A549 (cell line): ENCODE results near the gene QRICH1. TPM values are rescaled to one million over a fixed set of nuclear protein-coding genes. Genes with fewer than 3 reads are reported as not detected.

ENCODE experiments used
- ATAC-seq, 2 experiments: fragments of 200-7000 bp in 1 of 2; fragments of >200 bp in 1 of 2; cut with Nextera tagmentation in 1 of 2; cut with Tn5 transposase in 1 of 2; 3 replicates each; pipeline versions ENCODE4 v1.8.0 to v1.9.1; 2018 to 2020; ENCODE audit warnings: mild to moderate bottlenecking in 1 of 2, moderate library complexity in 1 of 2
- CTCF ChIA-PET: fragments of 300-600 bp; sonication (Branson Sonifier 250); formaldehyde crosslinking; extraction: SDS; loops from one replicate; lab custom pipeline; 2021; ENCODE audit warnings: antibody characterized with exemption, inconsistent platforms; lab: Yijun Ruan, JAX
- POLR2A ChIA-PET: fragments of 350-600 bp; formaldehyde crosslinking; extraction: SDS; loops from one replicate; lab custom pipeline; 2021; ENCODE audit warnings: antibody characterized with exemption, inconsistent platforms; lab: Yijun Ruan, JAX
- DNase-seq, 2 experiments: peaks; one replicate each; pipeline versions ENCODE4 v3.0.0 to v3.0.0-alpha.2; 2011 to 2016; ENCODE audit warnings: low read depth in 1 of 2, low spot score in 1 of 2
- FAIRE-seq: peaks from 2 replicates; lab custom pipeline; 2011; peaks lifted over from hg19 to GRCh38; lab: Jason Lieb, UNC
- H3K27ac ChIP-seq, 2 experiments: fragments of >200 bp; sonication (Bioruptor Twin); formaldehyde crosslinking; 3 replicates each; pipeline ENCODE4 v1.5.1; 2016 to 2017
- H3K4me1 ChIP-seq: fragments of >200 bp; sonication (Bioruptor Twin); formaldehyde crosslinking; 3 replicates; pipeline ENCODE4 v1.6.1; 2016
- H3K4me2 ChIP-seq: fragments of >200 bp; sonication (Bioruptor Twin); formaldehyde crosslinking; 3 replicates; pipeline ENCODE4 v1.6.1; 2016
- H3K4me3 ChIP-seq: fragments of >200 bp; sonication (Bioruptor Twin); formaldehyde crosslinking; 3 replicates; pipeline ENCODE4 v1.5.1; 2016
- H3K9me3 ChIP-seq: fragments of >200 bp; sonication (Bioruptor Twin); formaldehyde crosslinking; 3 replicates; pipeline ENCODE4 v1.6.1; 2016
- CHD2 ChIP-seq: fragments of 150-350 bp; IDR thresholded peaks from 2 replicates; pipeline ENCODE4 v1.6.1; 2014; ENCODE audit warnings: low read length; ENCODE audit not compliant: partially characterized antibody
- EHMT2 ChIP-seq: fragments of 200-600 bp; sonication (generic); IDR thresholded peaks from 2 replicates; pipeline ENCODE4 v1.6.1; 2016; ENCODE audit warnings: antibody characterized with exemption, low read depth, mild to moderate bottlenecking, moderate library complexity
- ELK1 ChIP-seq: fragments of 150-350 bp; IDR thresholded peaks from 2 replicates; pipeline ENCODE4 v1.6.1; 2014; ENCODE audit warnings: low read depth, mild to moderate bottlenecking, low read length
- ESRRA ChIP-seq: fragments of 150-350 bp; IDR thresholded peaks from 2 replicates; pipeline ENCODE4 v1.6.1; 2014; ENCODE audit warnings: mild to moderate bottlenecking, low read length, borderline replicate concordance
- FOSB ChIP-seq: fragments of 250-450 bp; sonication (Bioruptor Pico); IDR thresholded peaks from 2 replicates; pipeline ENCODE4 v1.5.0; 2020; ENCODE audit warnings: mild to moderate bottlenecking, moderate library complexity
- FOSL2 ChIP-seq, 2 experiments: fragments of 450-650 bp in 1 of 2; fragments of >200 bp in 1 of 2; sonication (Bioruptor Twin) in 1 of 2; formaldehyde crosslinking; IDR thresholded peaks; 2 replicates each; pipeline versions ENCODE4 v1.5.0 to v1.6.1; 2016 to 2020; ENCODE audit warnings: mild to moderate bottlenecking in 1 of 2, moderate library complexity in 1 of 2
- GATA3 ChIP-seq: IDR thresholded peaks from 2 replicates; pipeline ENCODE4 v1.6.1; 2012; ENCODE audit warnings: borderline replicate concordance
- HDAC2 ChIP-seq: fragments of 200-600 bp; sonication (generic); IDR thresholded peaks from 2 replicates; pipeline ENCODE4 v1.6.1; 2016
- HOXB13 ChIP-seq: fragments of 250-450 bp; sonication (Bioruptor Pico); IDR thresholded peaks from 2 replicates; pipeline ENCODE4 v1.5.0; 2020; ENCODE audit warnings: low read depth, mild to moderate bottlenecking, moderate library complexity
- KDM5A ChIP-seq: fragments of 200-600 bp; sonication (generic); IDR thresholded peaks from 2 replicates; pipeline ENCODE4 v1.6.1; 2016; ENCODE audit warnings: antibody characterized with exemption, mild to moderate bottlenecking
- NFE2L2 ChIP-seq: fragments of 150-350 bp; conservative IDR thresholded peaks from 2 replicates; pipeline ENCODE4 v1.6.1; 2014; ENCODE audit warnings: low read length
- PHF8 ChIP-seq: fragments of 200-600 bp; sonication (generic); IDR thresholded peaks from 2 replicates; pipeline ENCODE4 v1.6.1; 2016; ENCODE audit warnings: low read depth, mild to moderate bottlenecking, antibody characterized with exemption, moderate library complexity, borderline replicate concordance
- POLR2A ChIP-seq: IDR thresholded peaks from 2 replicates; pipeline ENCODE4 v1.6.1; 2012; ENCODE audit warnings: mild to moderate bottlenecking, low read length
- RAD21 ChIP-seq, 2 experiments: fragments of >200 bp in 1 of 2; sonication (Bioruptor Twin) in 1 of 2; formaldehyde crosslinking in 1 of 2; IDR thresholded peaks in 1 of 2; conservative IDR thresholded peaks in 1 of 2; 2 replicates in 1 of 2; 3 replicates in 1 of 2; pipeline ENCODE4 v1.6.1; 2012 to 2018; ENCODE audit warnings: inconsistent platforms in 1 of 2
- RARB ChIP-seq: fragments of 250-450 bp; sonication (Bioruptor Pico); IDR thresholded peaks from 2 replicates; pipeline ENCODE4 v1.8.0; 2021; ENCODE audit warnings: mild to moderate bottlenecking, moderate library complexity
- REST ChIP-seq: fragments of 200-600 bp; sonication (generic); IDR thresholded peaks from 2 replicates; pipeline ENCODE4 v1.6.1; 2016; ENCODE audit warnings: antibody characterized with exemption, mild to moderate bottlenecking, moderate library complexity
- TP53 ChIP-seq: fragments of 250-450 bp; sonication (Bioruptor Pico); IDR thresholded peaks from 2 replicates; pipeline ENCODE4 v1.5.0; 2021; ENCODE audit warnings: mild to moderate bottlenecking, moderate library complexity
- WGBS: methylation state at CpG from one replicate; pipeline ENCODE4 v1.1.6; 2017; ENCODE audit errors: missing lambda C conversion rate; 5-methylcytosine and 5-hydroxymethylcytosine counted together
- polyA plus RNA-seq, 4 experiments: library from polyadenylated mRNA; depleted of rRNA in 3 of 4; stranded (reverse); fragments of >200 nt; fragmentation: RNase III in 1 of 4; extraction: RNeasy Plus Mini Kit Qiagen cat#74134 plus additional on column Dnase treatment in 1 of 4; gene quantifications; 2 replicates in 3 of 4; 3 replicates in 1 of 4; pipeline ENCODE4 v1.2.3, GENCODE V29; 2011 to 2017
- TF ChIP-seq, protein P1 (sequence below): fragments of 250-450 bp; sonication (Bioruptor Pico); IDR thresholded peaks from 2 replicates; pipeline ENCODE4 v1.5.0; 2020; ENCODE audit warnings: low read depth, mild to moderate bottlenecking, moderate library complexity

Gene QRICH1
- polyA plus RNA-seq, 2 of the 4 experiments (the other 2 are of a cell fraction) = 47.9 to 53.8 TPM

GRCh38 chr3:49058011-49058410, 35.9 kb downstream of the QRICH1 start:
- FAIRE-seq = no peak
- no peaks in the 10 kb centered on the region for H3K4me1 ChIP-seq
- no peaks in the 10 kb centered on the region for H3K9me3 ChIP-seq
- no peak overlapping the region for H3K4me2 ChIP-seq
- H3K4me3 ChIP-seq = no peak overlapping the region
- ChIA-PET POLR2A (no interaction called here), CTCF (interaction anchor here (1.1 kb wide), 1 partner anchor 35 kb away, joined by 3 read pairs; no protein-coding TSS in a partner anchor)
- no peak overlapping the region for H3K27ac ChIP-seq
- TF ChIP-seq RAD21 (conservative IDR thresholded peaks at IDR 0.05 in 1 of 2, IDR thresholded peaks at IDR 0.05 in 1 of 2) (no peak), EHMT2 (no peak), HDAC2 (no peak), CHD2 (no peak), TP53 (CRISPR knock-in tag) (no peak), GATA3 (no peak)
- ATAC-seq = no peak
- WGBS = 96% methylated on average over 7 of the region's 7 CpGs
- no peak for DNase-seq

DNA sequence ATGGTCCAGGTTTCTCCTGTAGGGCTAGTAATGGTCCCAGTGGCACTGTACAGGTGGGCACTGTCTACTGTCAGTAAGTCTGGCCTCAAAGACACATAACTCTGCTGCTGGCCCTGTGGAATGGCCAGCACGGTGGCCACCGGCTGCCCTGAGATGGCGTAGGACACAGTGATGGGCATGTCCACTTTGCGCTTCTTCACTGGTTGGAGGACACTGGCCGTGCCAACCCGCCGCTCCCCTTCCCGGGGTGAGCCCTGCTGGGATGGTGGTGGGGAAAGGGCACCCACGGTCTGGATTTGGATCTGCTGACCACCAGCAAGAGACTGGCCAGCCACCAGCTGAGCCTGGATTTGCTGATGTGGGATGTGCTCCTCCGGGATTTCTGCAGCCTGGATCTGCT, 36.6 kb downstream of the QRICH1 start:
- TF ChIP-seq TP53 (CRISPR knock-in tag) (no peak), NFE2L2 (no peak), KDM5A (no peak), HOXB13 (CRISPR knock-in tag) (no peak), ESRRA (no peak)
- TF ChIP-seq, protein P1, sequence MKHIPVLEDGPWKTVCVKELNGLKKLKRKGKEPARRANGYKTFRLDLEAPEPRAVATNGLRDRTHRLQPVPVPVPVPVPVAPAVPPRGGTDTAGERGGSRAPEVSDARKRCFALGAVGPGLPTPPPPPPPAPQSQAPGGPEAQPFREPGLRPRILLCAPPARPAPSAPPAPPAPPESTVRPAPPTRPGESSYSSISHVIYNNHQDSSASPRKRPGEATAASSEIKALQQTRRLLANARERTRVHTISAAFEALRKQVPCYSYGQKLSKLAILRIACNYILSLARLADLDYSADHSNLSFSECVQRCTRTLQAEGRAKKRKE (CRISPR knock-in tag) = no peak
- Histone ChIP-seq H3K4me2 (no peak overlapping the region), H3K27ac (no peak overlapping the region), H3K4me3 (no peak overlapping the region), H3K4me1 (no peaks in the 10 kb centered on the region), H3K9me3 (no peaks in the 10 kb centered on the region)
- ChIA-PET CTCF (no interaction called here), POLR2A (no interaction called here)
- peak in 1 of 2 experiments; percentile 19; a peak in 1 of 6 replicates for ATAC-seq
- FAIRE-seq = no peak
- DNase-seq = no peak
- 94% methylated on average over 3 of the region's 10 CpGs for WGBS

DNA sequence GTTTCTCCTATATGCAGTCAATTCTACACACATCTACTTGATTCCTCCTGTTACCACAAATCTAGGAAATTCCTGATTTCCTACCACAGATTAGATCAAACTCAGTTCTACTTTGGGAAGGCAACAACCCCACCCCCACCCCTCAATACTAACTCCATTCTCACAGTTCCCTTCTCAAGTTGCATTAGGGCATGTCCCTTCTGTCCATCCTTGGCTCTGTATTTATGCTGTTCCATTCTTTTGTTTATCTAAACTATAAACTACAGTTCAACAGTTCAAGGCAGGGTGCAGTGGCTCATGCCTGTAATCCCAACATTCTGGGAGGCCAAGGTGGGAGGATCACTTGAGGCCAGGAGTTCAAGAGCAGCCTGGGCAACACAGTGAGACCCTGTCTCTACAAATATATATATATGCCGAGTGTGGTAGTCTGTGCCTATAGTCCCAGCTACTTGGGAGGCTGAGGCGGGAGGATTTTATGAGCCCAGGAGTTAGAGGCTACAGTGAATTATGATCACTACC, 39.5 kb downstream of the QRICH1 start:
- Histone ChIP-seq H3K4me3 (no peak overlapping the region), H3K27ac (no peak overlapping the region), H3K9me3 (no peaks in the 10 kb centered on the region), H3K4me1 (no peaks in the 10 kb centered on the region), H3K4me2 (no peak overlapping the region)
- no peak for ATAC-seq
- no peak for TF ChIP-seq POLR2A
- no peak for TF ChIP-seq HOXB13 (CRISPR knock-in tag)
- no peak for TF ChIP-seq FOSL2 (IDR thresholded peaks at IDR 0.05)
- no peak for TF ChIP-seq FOSL2 (CRISPR knock-in tag; IDR thresholded peaks at IDR 0.05)
- no peak for TF ChIP-seq RARB (CRISPR knock-in tag)
- TF ChIP-seq FOSB = no peak
- no peak for TF ChIP-seq REST
- no peak for TF ChIP-seq PHF8
- no peak for TF ChIP-seq ELK1
- 84% methylated on average over 2 of the region's 2 CpGs for WGBS
- no peak for DNase-seq
- FAIRE-seq = no peak
- ChIA-PET POLR2A (no interaction called here), CTCF (no interaction called here)
